HCT116 (cell line): ENCODE data around the gene OLA1.
A peak's percentile ranks its signal among the peaks of the same experiment; 100 is the strongest.

Experiments
- CEBPB ChIP-seq: IDR thresholded peaks from 2 replicates; pipeline ENCODE4 v1.6.1; 2012; ENCODE audit warnings: low read depth
- EZH2 ChIP-seq: fragments of 200-600 bp; sonication (generic); IDR thresholded peaks from 2 replicates; pipeline ENCODE4 v1.6.1; 2017; ENCODE audit warnings: antibody characterized with exemption, mixed run types
- EZH2phosphoT487 ChIP-seq: fragments of 200-600 bp; IDR thresholded peaks from 2 replicates; pipeline ENCODE4 v1.6.1; 2018; ENCODE audit warnings: antibody characterized with exemption, borderline replicate concordance
- FOSL1 ChIP-seq: IDR thresholded peaks from 2 replicates; pipeline ENCODE4 v1.6.1; 2012; ENCODE audit warnings: low read depth
- JUND ChIP-seq: IDR thresholded peaks from 2 replicates; pipeline ENCODE4 v1.6.1; 2012
- MAX ChIP-seq: IDR thresholded peaks from 2 replicates; pipeline ENCODE4 v1.6.1; 2012
- POLR2A ChIP-seq: IDR thresholded peaks from 2 replicates; pipeline ENCODE4 v1.7.0; 2011; ENCODE audit warnings: borderline replicate concordance; ENCODE audit not compliant: insufficient read depth, insufficient read length; ENCODE audit errors: extremely low read depth
- POLR2AphosphoS5 ChIP-seq: IDR thresholded peaks from 2 replicates; pipeline ENCODE4 v1.6.1; 2011; ENCODE audit warnings: mild to moderate bottlenecking, low read depth, low read length, moderate library complexity
- REST ChIP-seq: IDR thresholded peaks from 2 replicates; pipeline ENCODE4 v1.6.1; 2012; ENCODE audit warnings: low read depth
- SP1 ChIP-seq: IDR thresholded peaks from 2 replicates; pipeline ENCODE4 v1.6.1; 2012; ENCODE audit warnings: low read depth
- ZNF274 ChIP-seq: fragments of 200-500 bp; sonication (Bioruptor generic); IDR thresholded peaks from 2 replicates; pipeline ENCODE4 v1.6.1; 2014; ENCODE audit warnings: mild to moderate bottlenecking, low read depth, low read length, inconsistent platforms
- TF ChIP-seq, protein P1 (sequence below), 3 experiments: fragments of 200-600 bp in 1 of 3; sonication (generic) in 1 of 3; IDR thresholded peaks in 2 of 3; conservative IDR thresholded peaks in 1 of 3; 2 replicates each; pipeline ENCODE4 v1.5.1; 2012 to 2017; ENCODE audit warnings: low read depth in 2 of 3, low read length in 2 of 3, antibody characterized with exemption in 1 of 3, borderline replicate concordance in 1 of 3, control low read depth in 1 of 3, mild to moderate bottlenecking in 1 of 3, mixed read lengths in 1 of 3, mixed run types in 1 of 3, moderate library complexity in 1 of 3; ENCODE audit not compliant: insufficient read depth in 1 of 3
- TF ChIP-seq, protein P2 (sequence below): IDR thresholded peaks from 2 replicates; pipeline ENCODE4 v1.6.1; 2011; ENCODE audit warnings: mild to moderate bottlenecking, low read length, moderate library complexity; ENCODE audit not compliant: insufficient replicate concordance; ENCODE audit errors: extremely low read depth

DNA sequence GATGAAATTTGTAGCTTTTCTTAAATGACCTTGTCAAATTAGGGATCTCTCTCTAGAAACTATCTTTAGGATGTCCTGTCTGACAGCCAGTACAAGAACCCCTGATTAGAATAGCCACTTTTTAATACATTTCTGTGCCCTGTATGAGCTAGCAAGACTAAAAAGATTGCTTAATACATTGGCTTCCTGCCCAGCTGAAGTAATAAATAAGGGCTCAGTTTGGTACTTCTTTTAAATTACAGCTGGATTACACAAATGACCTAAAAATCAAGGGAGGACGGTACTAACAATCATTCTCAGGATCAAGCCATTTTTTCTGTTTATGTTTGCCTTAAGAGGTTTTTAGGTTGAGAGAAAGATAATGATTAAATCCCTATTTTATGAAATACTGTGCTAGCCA, 11.6 kb upstream of the OLA1 start:
- TF ChIP-seq POLR2A (no peak), FOSL1 (no peak), CEBPB (peak; percentile 73), REST (no peak), POLR2AphosphoS5 (no peak), EZH2phosphoT487 (no peak), JUND (no peak), ZNF274 (no peak), SP1 (no peak), MAX (no peak), EZH2 (no peak)
- TF ChIP-seq, protein P1, sequence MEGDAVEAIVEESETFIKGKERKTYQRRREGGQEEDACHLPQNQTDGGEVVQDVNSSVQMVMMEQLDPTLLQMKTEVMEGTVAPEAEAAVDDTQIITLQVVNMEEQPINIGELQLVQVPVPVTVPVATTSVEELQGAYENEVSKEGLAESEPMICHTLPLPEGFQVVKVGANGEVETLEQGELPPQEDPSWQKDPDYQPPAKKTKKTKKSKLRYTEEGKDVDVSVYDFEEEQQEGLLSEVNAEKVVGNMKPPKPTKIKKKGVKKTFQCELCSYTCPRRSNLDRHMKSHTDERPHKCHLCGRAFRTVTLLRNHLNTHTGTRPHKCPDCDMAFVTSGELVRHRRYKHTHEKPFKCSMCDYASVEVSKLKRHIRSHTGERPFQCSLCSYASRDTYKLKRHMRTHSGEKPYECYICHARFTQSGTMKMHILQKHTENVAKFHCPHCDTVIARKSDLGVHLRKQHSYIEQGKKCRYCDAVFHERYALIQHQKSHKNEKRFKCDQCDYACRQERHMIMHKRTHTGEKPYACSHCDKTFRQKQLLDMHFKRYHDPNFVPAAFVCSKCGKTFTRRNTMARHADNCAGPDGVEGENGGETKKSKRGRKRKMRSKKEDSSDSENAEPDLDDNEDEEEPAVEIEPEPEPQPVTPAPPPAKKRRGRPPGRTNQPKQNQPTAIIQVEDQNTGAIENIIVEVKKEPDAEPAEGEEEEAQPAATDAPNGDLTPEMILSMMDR (IDR thresholded peaks at IDR 0.05 in 2 of 3, conservative IDR thresholded peaks at IDR 0.05 in 1 of 3; ENCODE audit: borderline replicate concordance in 1 of 3, insufficient read depth in 1 of 3, low read depth in 2 of 3, low read length in 2 of 3), result no peak
- TF ChIP-seq, protein P2, sequence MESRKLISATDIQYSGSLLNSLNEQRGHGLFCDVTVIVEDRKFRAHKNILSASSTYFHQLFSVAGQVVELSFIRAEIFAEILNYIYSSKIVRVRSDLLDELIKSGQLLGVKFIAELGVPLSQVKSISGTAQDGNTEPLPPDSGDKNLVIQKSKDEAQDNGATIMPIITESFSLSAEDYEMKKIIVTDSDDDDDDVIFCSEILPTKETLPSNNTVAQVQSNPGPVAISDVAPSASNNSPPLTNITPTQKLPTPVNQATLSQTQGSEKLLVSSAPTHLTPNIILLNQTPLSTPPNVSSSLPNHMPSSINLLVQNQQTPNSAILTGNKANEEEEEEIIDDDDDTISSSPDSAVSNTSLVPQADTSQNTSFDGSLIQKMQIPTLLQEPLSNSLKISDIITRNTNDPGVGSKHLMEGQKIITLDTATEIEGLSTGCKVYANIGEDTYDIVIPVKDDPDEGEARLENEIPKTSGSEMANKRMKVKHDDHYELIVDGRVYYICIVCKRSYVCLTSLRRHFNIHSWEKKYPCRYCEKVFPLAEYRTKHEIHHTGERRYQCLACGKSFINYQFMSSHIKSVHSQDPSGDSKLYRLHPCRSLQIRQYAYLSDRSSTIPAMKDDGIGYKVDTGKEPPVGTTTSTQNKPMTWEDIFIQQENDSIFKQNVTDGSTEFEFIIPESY, result no peak
